NCI-H2107 treated with DMSO at 0.1 percent for 48 hours (cell line): ENCODE results near the gene PDILT.
"Not testable (repeated sequence)": the region's sequence is repeated elsewhere in the genome, so short reads cannot be mapped to it uniquely, and the experiment has no call there.

ENCODE experiments used
- DNase-seq: peaks from one replicate; lab custom pipeline; 2025; ENCODE audit not compliant: unreplicated experiment; lab: John Stamatoyannopoulos, UW

PDILT gene

GRCh38 chr16:20404637-20405036, at the start of gene PDILT:
TSS of gene PDILT (minus strand) at chr16:20404737. CDS start at chr16:20399300, 5,437 bp downstream.
- no peak for DNase-seq

- not testable (repeated sequence) for DNase-seq
Measured at GRCh38 chr16:20453633-20454032, 49.1 kb upstream of the PDILT start.

GRCh38 chr16:20451364-20451763, 46.8 kb upstream of the PDILT start, which contains the start of gene ACSM2A:
TSS of gene ACSM2A (plus strand) at chr16:20451521. CDS start at chr16:20460115, 8,594 bp downstream.
- DNase-seq: not testable (repeated sequence)

- DNase-seq: not testable (repeated sequence)
Measured at GRCh38 chr16:20446652-20447393, 42.3 kb upstream of the PDILT start.

GRCh38 chr16:20441859-20442258, 37.3 kb upstream of the PDILT start:
- DNase-seq: not testable (repeated sequence)

GRCh38 chr16:20441191-20441590, 36.7 kb upstream of the PDILT start:
- DNase-seq: no peak

- DNase-seq: not testable (repeated sequence)
Measured at GRCh38 chr16:20440731-20441130, 36.2 kb upstream of the PDILT start.

- DNase-seq: not testable (repeated sequence)
Measured at GRCh38 chr16:20439820-20440231, 35.3 kb upstream of the PDILT start.

GRCh38 chr16:20438950-20439349, 34.4 kb upstream of the PDILT start:
- DNase-seq: not testable (repeated sequence)

- no peak for DNase-seq
Measured at GRCh38 chr16:20430948-20431347, 26.4 kb upstream of the PDILT start.

- DNase-seq: not testable (repeated sequence)
Measured at GRCh38 chr16:20430480-20430879, 25.9 kb upstream of the PDILT start.

GRCh38 chr16:20429499-20429898, 25.0 kb upstream of the PDILT start:
- DNase-seq: not testable (repeated sequence)

GRCh38 chr16:20427401-20427797, 22.9 kb upstream of the PDILT start:
- not testable (repeated sequence) for DNase-seq

GRCh38 chr16:20424129-20424866, 19.8 kb upstream of the PDILT start:
- DNase-seq: no peak

- not testable (repeated sequence) for DNase-seq
Measured at GRCh38 chr16:20423772-20424128, 19.2 kb upstream of the PDILT start.

- not testable (repeated sequence) for DNase-seq
Measured at GRCh38 chr16:20421748-20422147, 17.2 kb upstream of the PDILT start.

GRCh38 chr16:20419093-20419492, 14.6 kb upstream of the PDILT start:
- not testable (repeated sequence) for DNase-seq

- no peak for DNase-seq
Measured at GRCh38 chr16:20415541-20415940, 11.0 kb upstream of the PDILT start.

GRCh38 chr16:20411055-20411454, 6.5 kb upstream of the PDILT start:
- DNase-seq: no peak

- DNase-seq: no peak
Measured at GRCh38 chr16:20410121-20410723, 5.7 kb upstream of the PDILT start.

GRCh38 chr16:20409398-20410120, 5.0 kb upstream of the PDILT start, which contains the start of gene ACSM5:
TSS of gene ACSM5 (plus strand) at chr16:20409534. CDS start at chr16:20411485, 1,951 bp downstream.
- peak; percentile 70 for DNase-seq
